ENCODE measurements around the gene SSH2. TPM values are rescaled to one million over a fixed set of nuclear protein-coding genes. Genes with fewer than 3 reads are reported as not detected.
"Not testable (repeated sequence)": the region's sequence is repeated elsewhere in the genome, so short reads cannot be mapped to it uniquely, and the experiment has no call there.

Gene SSH2
- total RNA-seq, 4 donors from 2014 or later: 30.2 to 38.6 (median 35.5) TPM

GRCh38 chr17:29880031-29880430 lies 50.0 kb downstream of the SSH2 start:
- no peaks in the 10 kb centered on the region for H3K9me3 ChIP-seq
- no peak for DNase-seq
- WGBS, 2 donors: 94 to 98% methylated on average over 6 of the region's 6 CpGs
- H3K27me3 ChIP-seq: no peaks in the 10 kb centered on the region
- no peak overlapping the region for H3K4me3 ChIP-seq (replicated peaks in 1 of 3)
- H3K36me3 ChIP-seq: no peaks in the 10 kb centered on the region
- no peak overlapping the region for H3K27ac ChIP-seq
- intact Hi-C loops (cut with DNase I): no loop called here
- TF ChIP-seq POLR2A (IDR thresholded peaks at IDR 0.05) (no peak), CTCF (IDR thresholded peaks at IDR 0.05) (no peak)
- H3K4me1 ChIP-seq: no peaks in the 10 kb centered on the region

GRCh38 chr17:29874931-29875596 lies 55.0 kb downstream of the SSH2 start:
- DNase-seq: no peak
- Histone ChIP-seq H3K27me3 (no peaks in the 10 kb centered on the region), H3K27ac (no peak overlapping the region), H3K4me1 (peaks cover 7 to 16% of the 10 kb centered on the region in 2 donors), H3K36me3 (no peaks in the 10 kb centered on the region), H3K9me3 (no peaks in the 10 kb centered on the region), H3K4me3 (replicated peaks in 1 of 3) (no peak overlapping the region)
- WGBS, 2 donors: 94 to 95% methylated on average over 1 of the region's 1 CpG
- intact Hi-C loops (cut with DNase I): no loop called here
- TF ChIP-seq POLR2A (IDR thresholded peaks at IDR 0.05) (no peak), CTCF (IDR thresholded peaks at IDR 0.05) (no peak)

- H3K36me3 ChIP-seq; H3K4me3 ChIP-seq (replicated peaks in 1 of 3); H3K27ac ChIP-seq; H3K27me3 ChIP-seq; DNase-seq; H3K9me3 ChIP-seq; intact Hi-C loops (cut with DNase I): not testable (repeated sequence)
- H3K4me1 ChIP-seq: peaks cover 7 to 16% of the 10 kb centered on the region in 2 donors
- 93 to 96% methylated on average over 1 of the region's 1 CpG for WGBS, 2 donors
Measured at GRCh38 chr17:29874358-29874757, 55.7 kb downstream of the SSH2 start.

- TF ChIP-seq POLR2A (IDR thresholded peaks at IDR 0.05) (no peak), CTCF (IDR thresholded peaks at IDR 0.05) (no peak)
- WGBS, 2 donors: 96 to 100% methylated on average over 2 of the region's 2 CpGs
- intact Hi-C loops (cut with DNase I): no loop called here
Measured at GRCh38 chr17:29873476-29873875, 56.6 kb downstream of the SSH2 start.

GRCh38 chr17:29870836-29871465 lies 59.1 kb downstream of the SSH2 start:
- WGBS, 2 donors: 36 to 55% methylated on average over 1 of the region's 1 CpG
- H3K4me3 ChIP-seq (replicated peaks in 1 of 3): no peak overlapping the region

More at GRCh38 chr17:29873476-29873875, 56.6 kb downstream of the SSH2 start:
- Histone ChIP-seq H3K9me3 (no peaks in the 10 kb centered on the region), H3K36me3 (no peaks in the 10 kb centered on the region), H3K4me1 (peaks cover 7 to 16% of the 10 kb centered on the region in 2 donors), H3K27ac (no peak overlapping the region), H3K27me3 (no peaks in the 10 kb centered on the region), H3K4me3 (replicated peaks in 1 of 3) (no peak overlapping the region)
- no peak for DNase-seq

More at GRCh38 chr17:29870836-29871465, 59.1 kb downstream of the SSH2 start:
- TF ChIP-seq CTCF (IDR thresholded peaks at IDR 0.05): no peak
- no peak for TF ChIP-seq POLR2A (IDR thresholded peaks at IDR 0.05)
- peak; percentile 5 to 12 for DNase-seq
- peaks cover 14 to 19% of the 10 kb centered on the region in 2 donors for H3K4me1 ChIP-seq
- no peaks in the 10 kb centered on the region for H3K27me3 ChIP-seq
- H3K9me3 ChIP-seq: no peaks in the 10 kb centered on the region
- H3K27ac ChIP-seq: no peak overlapping the region
- intact Hi-C loops (cut with DNase I): no loop called here
- H3K36me3 ChIP-seq: no peaks in the 10 kb centered on the region

Data from thyroid gland (tissue), 4 donors.